ENCODE results near the gene FAM107A. TPM values are rescaled to one million over a fixed set of nuclear protein-coding genes. Genes with fewer than 3 reads are reported as not detected.
A peak's percentile ranks its signal among the peaks of the same experiment; 100 is the strongest.

FAM107A gene
- total and polyA plus RNA-seq, 2 of the 13 experiments (the other 11 are each of a cell fraction or from before 2014, with no cell fraction given) = not detected

- TF ChIP-seq PRDM10 (CRISPR knock-in tag; IDR thresholded peaks at IDR 0.05; ENCODE audit: low read depth) = no peak
- peak; percentile 37; the same call in 1 of the 2 replicates for TF ChIP-seq ELF1 (CRISPR knock-in tag; IDR thresholded peaks at IDR 0.05)
- TF ChIP-seq RBAK (CRISPR knock-in tag; IDR thresholded peaks at IDR 0.05) = no peak
- TF ChIP-seq FOXA3 (CRISPR knock-in tag; IDR thresholded peaks at IDR 0.05) = peak; percentile 39; the same call in 1 of the 2 replicates
- no peak for TF ChIP-seq FOXA1 (IDR thresholded peaks at IDR 0.05)
- TF ChIP-seq FOXA1 (CRISPR knock-in tag; IDR thresholded peaks at IDR 0.05) = peak; percentile 29; the same call in 1 of the 2 replicates
- TF ChIP-seq MIER3 (CRISPR knock-in tag; IDR thresholded peaks at IDR 0.05; ENCODE audit: borderline replicate concordance) = no peak
- peak; percentile 44; the same call in 1 of the 2 replicates for TF ChIP-seq MAZ (IDR thresholded peaks at IDR 0.05; ENCODE audit: borderline replicate concordance, low read depth, low read length)
- 0 out of 2 replicates have a peak, but pooled peaks have one; percentile 45 for TF ChIP-seq MAZ (CRISPR knock-in tag; IDR thresholded peaks at IDR 0.05; ENCODE audit: low read depth)
- 0 out of 2 replicates have a peak, but pooled peaks have one; percentile 68 for TF ChIP-seq SP140L (CRISPR knock-in tag; IDR thresholded peaks at IDR 0.05; ENCODE audit: borderline replicate concordance)
- 0 out of 2 replicates have a peak, but pooled peaks have one; percentile 21 for TF ChIP-seq RELA (CRISPR knock-in tag; IDR thresholded peaks at IDR 0.05)
- peak; percentile 34 for TF ChIP-seq PHF5A (CRISPR knock-in tag; IDR thresholded peaks at IDR 0.05; ENCODE audit: low read depth, unreplicated experiment)
- TF ChIP-seq MIER2 (CRISPR knock-in tag; IDR thresholded peaks at IDR 0.05) = no peak
- TF ChIP-seq RAD21 (CRISPR knock-in tag; IDR thresholded peaks at IDR 0.05) = peak; percentile 89
- 0 out of 2 replicates have a peak, but pooled peaks have one; percentile 12 for TF ChIP-seq ZMYM3 (CRISPR knock-in tag; IDR thresholded peaks at IDR 0.05)
- peak; percentile 48; the same call in 1 of the 2 replicates for TF ChIP-seq ZFX (CRISPR knock-in tag; IDR thresholded peaks at IDR 0.05; ENCODE audit: low read depth)
- 0 out of 2 replicates have a peak, but pooled peaks have one; percentile 62 for TF ChIP-seq SRY (CRISPR knock-in tag; IDR thresholded peaks at IDR 0.05)
- peak; percentile 28; the same call in 1 of the 2 replicates for TF ChIP-seq TBX2 (CRISPR knock-in tag; IDR thresholded peaks at IDR 0.05; ENCODE audit: borderline replicate concordance)
- TF ChIP-seq ZBTB26 (CRISPR knock-in tag; IDR thresholded peaks at IDR 0.05; ENCODE audit: borderline replicate concordance) = no peak
- TF ChIP-seq STAG1 (CRISPR knock-in tag; IDR thresholded peaks at IDR 0.05) = peak; percentile 93
- TF ChIP-seq ZNF331 (CRISPR knock-in tag; IDR thresholded peaks at IDR 0.05) = 0 out of 2 replicates have a peak, but pooled peaks have one; percentile 30
- no peak for TF ChIP-seq U2AF1 (optimal IDR thresholded peaks at IDR 0.05; ENCODE audit: low read depth, low read length)
- TF ChIP-seq ZNF75D (CRISPR knock-in tag; IDR thresholded peaks at IDR 0.05; ENCODE audit: borderline replicate concordance) = no peak
- TF ChIP-seq MTF2 (CRISPR knock-in tag; IDR thresholded peaks at IDR 0.05; ENCODE audit: borderline replicate concordance) = no peak
- TF ChIP-seq BCL6 (CRISPR knock-in tag; IDR thresholded peaks at IDR 0.05) = 0 out of 2 replicates have a peak, but pooled peaks have one; percentile 23
- TF ChIP-seq IRF2 (CRISPR knock-in tag; IDR thresholded peaks at IDR 0.05) = peak; percentile 55; the same call in 1 of the 2 replicates
- 0 out of 2 replicates have a peak, but pooled peaks have one; percentile 21 for TF ChIP-seq ZNF317 (CRISPR knock-in tag; IDR thresholded peaks at IDR 0.05)
- TF ChIP-seq SMC3 (IDR thresholded peaks at IDR 0.05; ENCODE audit: low read length) = peak; percentile 84
- 0 out of 2 replicates have a peak, but pooled peaks have one; percentile 32 for TF ChIP-seq ZNF224 (CRISPR knock-in tag; IDR thresholded peaks at IDR 0.05)
- peak; percentile 36; the same call in 1 of the 2 replicates for TF ChIP-seq ZFY (CRISPR knock-in tag; IDR thresholded peaks at IDR 0.05)
These were observed 44.4 kb downstream of the FAM107A start (continued) for GRCh38 chr3:58532794-58533220.

Measured in HepG2 (cell line).